Forelimb muscle (tissue), 1 donor: ENCODE data around the gene GCG. TPM values are rescaled to one million over a fixed set of nuclear protein-coding genes. Genes with fewer than 3 reads are reported as not detected.
A peak's percentile ranks its signal among the peaks of the same experiment; 100 is the strongest.

ENCODE experiments used
- DNase-seq: peaks from one replicate; pipeline ENCODE4 v3.0.0-alpha.2; 2013; ENCODE audit warnings: low read depth
- polyA plus RNA-seq: library from polyadenylated mRNA; unstranded; fragments of 120-200 nt; gene quantifications from one replicate; pipeline ENCODE4 v1.2.1, GENCODE V29; 2013; ENCODE audit not compliant: insufficient read length

Gene GCG
- polyA plus RNA-seq, 1 donor = 15.6 TPM

- no peak for DNase-seq
These were observed 2.1 kb downstream of the GCG start for GRCh38 chr2:162149940-162150339.

- no peak for DNase-seq
These were observed 2.6 kb downstream of the GCG start for GRCh38 chr2:162149466-162149865.

GRCh38 chr2:162148956-162149355 is 3.1 kb downstream of the GCG start:
- DNase-seq = no peak

- no peak for DNase-seq
These were observed 8.1 kb downstream of the GCG start for GRCh38 chr2:162143969-162144368.

GRCh38 chr2:162138310-162138709 is 13.7 kb downstream of the GCG start:
- no peak for DNase-seq

GRCh38 chr2:162127422-162127821 is 24.6 kb downstream of the GCG start:
- no peak for DNase-seq

GRCh38 chr2:162126527-162126926 is 25.5 kb downstream of the GCG start:
- no peak for DNase-seq

- DNase-seq = no peak
These were observed 25.9 kb downstream of the GCG start for GRCh38 chr2:162126111-162126519.

- no peak for DNase-seq
These were observed 26.9 kb downstream of the GCG start for GRCh38 chr2:162125138-162125537.

- peak; percentile 54 for DNase-seq
These were observed 28.0 kb downstream of the GCG start for GRCh38 chr2:162123806-162124758.

- DNase-seq = no peak
These were observed 33.6 kb downstream of the GCG start for GRCh38 chr2:162118166-162119031.

- DNase-seq = no peak
These were observed 35.7 kb downstream of the GCG start for GRCh38 chr2:162116352-162116751.

GRCh38 chr2:162115076-162115475 is 37.0 kb downstream of the GCG start:
- no peak for DNase-seq

GRCh38 chr2:162114271-162114670 is 37.8 kb downstream of the GCG start:
- DNase-seq = no peak

GRCh38 chr2:162113776-162114168 is 38.3 kb downstream of the GCG start:
- DNase-seq = no peak

GRCh38 chr2:162113088-162113775 is 38.8 kb downstream of the GCG start:
- no peak for DNase-seq

- no peak for DNase-seq
These were observed 39.8 kb downstream of the GCG start for GRCh38 chr2:162111958-162112850.

- no peak for DNase-seq
These were observed 44.6 kb downstream of the GCG start for GRCh38 chr2:162107361-162107901.

- no peak for DNase-seq
These were observed 45.3 kb downstream of the GCG start for GRCh38 chr2:162106746-162107145.

GRCh38 chr2:162106146-162106551 is 45.9 kb downstream of the GCG start:
- DNase-seq = no peak
